ENCODE measurements around the gene GPR42. TPM values are rescaled to one million over a fixed set of nuclear protein-coding genes. Genes with fewer than 3 reads are reported as not detected.

Gene GPR42
- total and polyA plus RNA-seq, 4 donors: 0.21 to 1.5 TPM; not detected in 2

DNA sequence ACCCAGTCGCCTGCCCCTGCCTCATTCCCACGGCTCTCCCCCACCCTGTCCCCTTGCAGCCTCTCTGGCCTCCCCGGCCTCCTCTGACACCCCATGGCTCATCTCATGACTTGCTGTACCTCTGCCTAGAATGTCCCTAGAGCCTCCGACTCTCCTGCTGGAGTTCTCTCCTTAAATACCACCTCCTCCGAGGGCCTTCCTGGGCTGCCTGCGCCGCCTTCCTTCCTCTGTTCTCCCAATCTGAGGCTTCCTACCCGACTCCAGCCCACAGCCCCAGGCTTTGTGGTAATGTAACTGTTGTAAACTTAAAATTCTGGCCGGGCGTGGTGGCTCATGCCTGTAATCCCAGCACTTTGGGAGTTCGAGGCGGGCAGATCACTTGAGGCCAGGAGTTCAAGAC, 27.7 kb downstream of the GPR42 start:
- H3K9me3 ChIP-seq (ENCODE audit: control insufficient read depth in 4 of 4, insufficient read depth in 3 of 4, low read length in 3 of 4): no peaks in the 10 kb centered on the region
- H3K4me1 ChIP-seq (ENCODE audit: control insufficient read depth in 5 of 5, insufficient read depth in 5 of 5, low read length in 5 of 5): peaks cover 0 to 5% (median 3%) of the 10 kb centered on the region in 5 donors
- H3K4me3 ChIP-seq: no peak overlapping the region
- WGBS, 2 donors: 91 to 92% methylated on average over 12 of the region's 12 CpGs
- DNase-seq (no peak), ATAC-seq (ENCODE audit: insufficient read depth, low FRiP score) (no peak)
- TF ChIP-seq, protein P1, sequence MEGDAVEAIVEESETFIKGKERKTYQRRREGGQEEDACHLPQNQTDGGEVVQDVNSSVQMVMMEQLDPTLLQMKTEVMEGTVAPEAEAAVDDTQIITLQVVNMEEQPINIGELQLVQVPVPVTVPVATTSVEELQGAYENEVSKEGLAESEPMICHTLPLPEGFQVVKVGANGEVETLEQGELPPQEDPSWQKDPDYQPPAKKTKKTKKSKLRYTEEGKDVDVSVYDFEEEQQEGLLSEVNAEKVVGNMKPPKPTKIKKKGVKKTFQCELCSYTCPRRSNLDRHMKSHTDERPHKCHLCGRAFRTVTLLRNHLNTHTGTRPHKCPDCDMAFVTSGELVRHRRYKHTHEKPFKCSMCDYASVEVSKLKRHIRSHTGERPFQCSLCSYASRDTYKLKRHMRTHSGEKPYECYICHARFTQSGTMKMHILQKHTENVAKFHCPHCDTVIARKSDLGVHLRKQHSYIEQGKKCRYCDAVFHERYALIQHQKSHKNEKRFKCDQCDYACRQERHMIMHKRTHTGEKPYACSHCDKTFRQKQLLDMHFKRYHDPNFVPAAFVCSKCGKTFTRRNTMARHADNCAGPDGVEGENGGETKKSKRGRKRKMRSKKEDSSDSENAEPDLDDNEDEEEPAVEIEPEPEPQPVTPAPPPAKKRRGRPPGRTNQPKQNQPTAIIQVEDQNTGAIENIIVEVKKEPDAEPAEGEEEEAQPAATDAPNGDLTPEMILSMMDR (IDR thresholded peaks at IDR 0.05; ENCODE audit: control extremely low read depth, extremely low read depth): no peak
- H3K27me3 ChIP-seq (ENCODE audit: control insufficient read depth in 3 of 3, insufficient read depth in 3 of 3, low read length in 2 of 3): no peaks in the 10 kb centered on the region
- H3K36me3 ChIP-seq (ENCODE audit: control insufficient read depth in 4 of 4, insufficient read depth in 4 of 4, low read length in 4 of 4): no peaks in the 10 kb centered on the region
- H3K27ac ChIP-seq (ENCODE audit: low read depth in 1 of 2, low read length in 1 of 2): no peak overlapping the region
- H3K9ac ChIP-seq (ENCODE audit: insufficient read depth in 1 of 2, low read length in 2 of 2): no peak overlapping the region

DNA sequence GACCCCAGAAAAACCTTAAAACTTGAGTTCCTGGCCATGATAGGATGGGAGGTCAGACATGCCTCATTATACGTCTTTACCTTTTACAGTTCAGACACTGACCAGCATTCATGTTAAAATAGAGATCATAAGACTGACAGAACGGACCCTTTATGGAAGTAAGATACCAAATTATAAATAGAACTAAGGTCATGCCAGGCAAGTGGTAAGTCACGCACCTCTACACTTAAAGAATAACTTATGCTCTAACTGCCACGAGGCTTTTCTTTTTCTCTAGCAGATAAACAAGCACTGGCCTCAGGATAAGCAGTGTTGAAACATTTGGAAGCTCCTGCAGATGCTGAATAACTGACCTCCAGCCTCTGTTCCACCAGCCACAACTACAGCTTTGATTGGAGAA, 28.4 kb downstream of the GPR42 start:
- H3K4me3 ChIP-seq: no peak overlapping the region
- H3K9ac ChIP-seq (ENCODE audit: insufficient read depth in 1 of 2, low read length in 2 of 2): no peak overlapping the region
- H3K4me1 ChIP-seq (ENCODE audit: control insufficient read depth in 5 of 5, insufficient read depth in 5 of 5, low read length in 5 of 5): peaks cover 0 to 5% (median 3%) of the 10 kb centered on the region in 5 donors
- 84 to 88% methylated on average over 4 of the region's 4 CpGs for WGBS, 2 donors
- no peak for DNase-seq
- no peaks in the 10 kb centered on the region for H3K36me3 ChIP-seq (ENCODE audit: control insufficient read depth in 4 of 4, insufficient read depth in 4 of 4, low read length in 4 of 4)
- no peaks in the 10 kb centered on the region for H3K27me3 ChIP-seq (ENCODE audit: control insufficient read depth in 3 of 3, insufficient read depth in 3 of 3, low read length in 2 of 3)
- no peaks in the 10 kb centered on the region for H3K9me3 ChIP-seq (ENCODE audit: control insufficient read depth in 4 of 4, insufficient read depth in 3 of 4, low read length in 3 of 4)
- H3K27ac ChIP-seq (ENCODE audit: low read depth in 1 of 2, low read length in 1 of 2): peak overlapping the region in 1 of 2 donors; percentile 17
- TF ChIP-seq, protein P1 (IDR thresholded peaks at IDR 0.05; ENCODE audit: control extremely low read depth, extremely low read depth): no peak
- ATAC-seq (ENCODE audit: insufficient read depth, low FRiP score): no peak

DNA sequence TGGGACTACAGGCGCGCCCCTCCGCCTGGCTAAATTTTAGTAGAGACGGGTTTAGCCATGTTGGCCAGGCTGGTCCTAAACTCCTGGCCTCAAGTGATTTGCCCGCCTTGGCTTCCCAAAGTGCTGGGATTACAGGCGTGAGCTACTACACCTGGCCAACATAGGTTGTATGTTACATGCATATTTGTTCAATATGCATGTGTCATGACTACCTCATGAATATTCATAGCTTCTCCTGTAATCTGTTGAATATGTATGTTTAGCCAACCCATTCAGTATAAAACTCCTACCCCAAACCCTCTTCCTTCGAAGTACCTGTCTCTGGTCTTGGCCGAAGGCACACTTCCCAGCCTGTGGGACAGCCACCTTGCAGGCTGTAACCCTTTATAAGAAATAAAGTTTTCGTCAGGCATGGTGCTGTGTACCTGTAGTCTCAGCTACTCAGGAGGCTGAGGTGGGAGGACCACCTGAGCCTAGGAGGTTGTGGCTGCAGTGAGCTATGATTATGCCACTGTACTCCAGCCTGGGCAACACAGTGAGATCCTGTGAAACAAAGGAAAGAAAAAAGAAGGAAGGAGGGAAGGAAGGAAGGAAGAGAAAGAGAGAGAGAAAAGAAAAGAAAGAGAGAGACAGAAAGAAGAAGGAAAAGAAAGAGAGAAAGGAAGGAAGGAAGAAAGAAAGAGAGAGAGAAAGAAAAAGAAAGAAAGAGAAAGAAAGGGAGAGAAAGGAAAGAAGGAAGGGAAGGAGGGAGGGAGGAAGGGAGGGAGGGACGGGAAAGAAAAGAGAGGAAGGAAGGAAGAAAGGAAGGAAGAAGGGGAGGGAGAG, 29.3 kb downstream of the GPR42 start:
- Histone ChIP-seq H3K9ac (ENCODE audit: insufficient read depth in 1 of 2, low read length in 2 of 2) (no peak overlapping the region), H3K27me3 (ENCODE audit: control insufficient read depth in 3 of 3, insufficient read depth in 3 of 3, low read length in 2 of 3) (no peaks in the 10 kb centered on the region), H3K4me3 (no peak overlapping the region), H3K27ac (ENCODE audit: low read depth in 1 of 2, low read length in 1 of 2) (peak overlapping the region in 1 of 2 donors; percentile 17), H3K9me3 (ENCODE audit: control insufficient read depth in 4 of 4, insufficient read depth in 3 of 4, low read length in 3 of 4) (no peaks in the 10 kb centered on the region), H3K4me1 (ENCODE audit: control insufficient read depth in 5 of 5, insufficient read depth in 5 of 5, low read length in 5 of 5) (peaks cover 0 to 5% (median 3%) of the 10 kb centered on the region in 5 donors), H3K36me3 (ENCODE audit: control insufficient read depth in 4 of 4, insufficient read depth in 4 of 4, low read length in 4 of 4) (no peaks in the 10 kb centered on the region)
- WGBS, 2 donors: 80 to 82% methylated on average over 10 of the region's 10 CpGs
- TF ChIP-seq, protein P1 (IDR thresholded peaks at IDR 0.05; ENCODE audit: control extremely low read depth, extremely low read depth): no peak
- no peak for ATAC-seq (ENCODE audit: insufficient read depth, low FRiP score)
- DNase-seq: no peak

Data from lung (tissue), 12 donors.